ENCODE data around the gene SNHG17. TPM values are rescaled to one million over a fixed set of nuclear protein-coding genes. Genes with fewer than 3 reads are reported as not detected.
"Not testable (repeated sequence)": the region's sequence is repeated elsewhere in the genome, so short reads cannot be mapped to it uniquely, and the experiment has no call there.

Gene SNHG17
- total RNA-seq, 4 donors from 2014 or later: 21.2 to 72.8 (median 29.7) TPM

- intact Hi-C loops (cut with DNase I; ENCODE audit: low total_unique reads): no loop called here
- no peak for DNase-seq (ENCODE audit: low spot score in 2 of 2)
- H3K4me3 ChIP-seq (ENCODE audit: low read depth, poor library complexity, severe bottlenecking): no peak overlapping the region
- 88 to 94% methylated on average over 9 of the region's 9 CpGs for WGBS, 2 donors
- TF ChIP-seq CTCF (IDR thresholded peaks at IDR 0.05) (no peak), POLR2A (IDR thresholded peaks at IDR 0.05) (no peak)
Observed at GRCh38 chr20:38433304-38433972, 1.7 kb downstream of the SNHG17 start.

- DNase-seq (ENCODE audit: low spot score in 2 of 2); H3K4me3 ChIP-seq (ENCODE audit: low read depth, poor library complexity, severe bottlenecking); intact Hi-C loops (cut with DNase I; ENCODE audit: low total_unique reads): not testable (repeated sequence)
- WGBS, 2 donors: 91 to 97% methylated on average over 5 of the region's 5 CpGs
Observed at GRCh38 chr20:38432870-38433269, 2.3 kb downstream of the SNHG17 start.

DNA sequence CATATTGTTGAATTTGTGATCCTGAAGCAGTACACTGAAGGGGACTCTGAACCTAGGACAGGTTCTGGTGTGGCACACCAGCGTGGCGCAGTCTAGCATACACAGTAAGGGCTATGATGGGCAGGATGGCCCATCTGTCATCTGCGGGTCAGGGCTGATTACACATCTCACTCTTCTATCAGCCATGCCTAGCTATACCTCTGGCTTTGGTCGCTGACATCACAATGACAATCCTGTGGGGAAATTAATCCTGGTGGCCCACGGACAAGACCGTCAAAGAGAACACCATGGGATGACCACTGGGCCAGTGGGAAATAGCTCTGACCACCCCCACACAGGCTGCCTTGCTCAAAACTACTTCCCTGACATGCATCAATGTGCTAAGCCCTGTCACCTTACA, 2.8 kb downstream of the SNHG17 start:
- no peak overlapping the region for H3K4me3 ChIP-seq (ENCODE audit: low read depth, poor library complexity, severe bottlenecking)
- TF ChIP-seq POLR2A (IDR thresholded peaks at IDR 0.05) (no peak), CTCF (IDR thresholded peaks at IDR 0.05) (no peak)
- DNase-seq (ENCODE audit: low spot score in 2 of 2): no peak
- intact Hi-C loops (cut with DNase I; ENCODE audit: low total_unique reads): no loop called here
- WGBS, 2 donors: 95 to 99% methylated on average over 6 of the region's 6 CpGs

DNA sequence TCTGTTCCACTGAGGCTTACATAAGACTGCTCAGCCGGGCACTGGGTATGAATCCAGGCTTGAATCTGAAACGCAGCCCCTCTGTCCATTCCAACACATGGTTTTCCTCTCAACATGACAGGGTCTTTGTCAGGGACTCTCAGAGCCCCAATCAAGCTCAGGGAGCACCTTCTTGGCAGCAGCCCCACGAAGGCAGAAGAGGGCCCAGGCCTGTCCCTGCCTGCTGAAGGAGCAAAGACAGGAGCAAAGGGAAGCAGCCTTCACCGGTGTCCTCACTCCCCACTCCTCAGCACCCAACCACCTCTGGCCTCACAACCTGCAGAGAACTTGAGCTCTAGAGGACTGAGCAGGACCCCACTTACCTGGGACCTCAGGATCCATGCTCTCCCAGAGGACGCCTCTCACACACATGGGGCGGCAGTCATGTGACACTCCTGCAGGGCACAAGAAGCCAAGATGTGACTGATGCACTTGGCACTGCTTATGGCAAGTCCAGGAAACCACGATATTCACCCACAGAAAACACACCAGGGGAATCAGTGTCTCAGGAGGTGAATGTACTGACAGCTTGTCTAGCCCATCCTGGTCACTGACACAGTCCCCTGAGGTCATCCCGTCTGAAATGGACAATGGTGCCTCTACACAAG, 4.3 kb downstream of the SNHG17 start:
- intact Hi-C loops (cut with DNase I; ENCODE audit: low total_unique reads): no loop called here
- H3K4me3 ChIP-seq (ENCODE audit: low read depth, poor library complexity, severe bottlenecking): no peak overlapping the region
- 73 to 79% methylated on average over 8 of the region's 8 CpGs for WGBS, 2 donors
- no peak for DNase-seq (ENCODE audit: low spot score in 2 of 2)
- TF ChIP-seq CTCF (IDR thresholded peaks at IDR 0.05): no peak
- TF ChIP-seq POLR2A (IDR thresholded peaks at IDR 0.05): no peak

DNA sequence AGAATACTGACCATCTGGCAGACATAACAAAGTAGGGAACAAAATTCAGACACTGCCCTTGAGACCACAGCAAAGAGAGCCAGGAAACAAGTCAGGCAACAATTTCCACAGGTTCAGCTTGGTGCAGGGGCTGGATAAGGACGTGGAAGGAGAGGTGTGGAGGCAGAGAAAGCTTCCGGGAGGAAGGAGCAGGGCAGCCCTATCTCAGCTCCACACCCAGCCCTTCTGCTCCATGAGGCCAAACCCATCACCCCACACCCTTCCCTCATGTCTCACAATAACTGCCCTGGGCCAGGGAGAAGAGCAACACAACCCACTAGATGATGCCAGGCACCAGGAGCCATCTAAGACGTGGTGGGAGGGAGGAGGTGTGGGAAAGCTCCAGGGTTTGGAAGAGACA, 5.8 kb downstream of the SNHG17 start:
- intact Hi-C loops (cut with DNase I; ENCODE audit: low total_unique reads): no loop called here
- H3K4me3 ChIP-seq (ENCODE audit: low read depth, poor library complexity, severe bottlenecking): no peak overlapping the region
- DNase-seq (ENCODE audit: low spot score in 2 of 2): no peak
- no peak for TF ChIP-seq CTCF (IDR thresholded peaks at IDR 0.05)
- TF ChIP-seq POLR2A (IDR thresholded peaks at IDR 0.05): no peak
- WGBS, 2 donors: 75 to 84% methylated on average over 3 of the region's 3 CpGs

DNA sequence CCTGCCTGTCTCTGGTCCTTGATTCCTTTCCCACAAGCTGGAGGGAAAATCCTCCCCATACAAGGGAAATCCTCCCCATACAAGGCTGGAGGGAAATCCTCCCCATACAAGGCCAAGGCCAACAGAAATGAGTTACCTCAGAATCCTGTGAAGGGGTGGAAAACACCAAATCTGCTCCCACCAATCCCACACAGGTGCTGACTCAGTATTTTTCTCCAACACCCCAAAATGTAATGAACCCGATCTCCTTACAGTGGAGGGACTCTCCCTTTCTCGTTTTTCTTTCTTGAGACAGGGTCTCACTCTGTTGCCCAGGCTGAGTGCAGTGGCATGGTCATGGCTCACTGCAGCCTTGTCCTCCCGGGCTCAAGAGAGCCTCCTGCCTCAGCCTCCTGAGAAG, 6.3 kb downstream of the SNHG17 start:
- H3K4me3 ChIP-seq (ENCODE audit: low read depth, poor library complexity, severe bottlenecking): no peak overlapping the region
- WGBS, 2 donors: 94 to 99% methylated on average over 3 of the region's 3 CpGs
- DNase-seq (ENCODE audit: low spot score in 2 of 2): no peak
- no peak for TF ChIP-seq CTCF (IDR thresholded peaks at IDR 0.05)
- no peak for TF ChIP-seq POLR2A (IDR thresholded peaks at IDR 0.05)
- intact Hi-C loops (cut with DNase I; ENCODE audit: low total_unique reads): no loop called here
